Loucy (cell line): ENCODE results near the gene KIAA0825.

Experiments
- H2AFZ ChIP-seq: fragments of 200-600 bp; sonication (generic); 2 replicates; pipeline ENCODE4 v1.6.0; 2016; ENCODE audit warnings: antibody characterized with exemption, mild to moderate bottlenecking, low read length, moderate library complexity
- H3F3A ChIP-seq: fragments of 200-600 bp; 2 replicates; pipeline ENCODE4 v1.6.0; 2016; ENCODE audit warnings: antibody characterized with exemption, low read depth, mild to moderate bottlenecking
- H3K27me3 ChIP-seq: fragments of 200-600 bp; sonication (generic); 2 replicates; pipeline ENCODE4 v1.6.1; 2014; ENCODE audit warnings: low read length, mild to moderate bottlenecking; ENCODE audit not compliant: insufficient read depth, poor library complexity, severe bottlenecking
- H3K36me3 ChIP-seq: fragments of 200-600 bp; sonication (generic); 2 replicates; pipeline ENCODE4 v1.6.1; 2016; ENCODE audit warnings: low read length; ENCODE audit not compliant: insufficient read depth
- H3K4me1 ChIP-seq: fragments of 200-600 bp; sonication (generic); 2 replicates; pipeline ENCODE4 v1.5.1; 2014; ENCODE audit warnings: low read length, mild to moderate bottlenecking; ENCODE audit not compliant: insufficient read depth, poor library complexity, severe bottlenecking
- H3K4me2 ChIP-seq: fragments of 200-600 bp; sonication (generic); 2 replicates; pipeline ENCODE4 v1.6.0; 2014; ENCODE audit warnings: antibody characterized with exemption, low read length, low read depth, mild to moderate bottlenecking; ENCODE audit not compliant: poor library complexity, severe bottlenecking
- H3K4me3 ChIP-seq: fragments of 200-600 bp; sonication (generic); 2 replicates; pipeline ENCODE4 v1.5.1; 2014; ENCODE audit warnings: low read length, mild to moderate bottlenecking, mixed read lengths; ENCODE audit not compliant: poor library complexity, severe bottlenecking
- H3K79me2 ChIP-seq: fragments of 200-600 bp; sonication (generic); 2 replicates; pipeline ENCODE4 v1.6.1; 2014; ENCODE audit warnings: low read length; ENCODE audit not compliant: insufficient read depth
- H3K9ac ChIP-seq: fragments of 200-600 bp; sonication (generic); 2 replicates; pipeline ENCODE4 v1.6.0; 2014; ENCODE audit warnings: mild to moderate bottlenecking, low read depth, low read length, moderate library complexity; ENCODE audit not compliant: poor library complexity, severe bottlenecking
- H3K9me2 ChIP-seq: fragments of 200-600 bp; sonication (generic); replicated peaks from 2 replicates; pipeline ENCODE4 v1.6.1; 2016; ENCODE audit warnings: low read depth, low read length, mixed read lengths
- H3K9me3 ChIP-seq: fragments of 200-600 bp; sonication (generic); 2 replicates; pipeline ENCODE4 v1.6.1; 2014; ENCODE audit warnings: mild to moderate bottlenecking, antibody characterized with exemption, low read length, low read depth; ENCODE audit not compliant: insufficient read depth
- H4K20me1 ChIP-seq: fragments of 200-600 bp; sonication (generic); 2 replicates; pipeline ENCODE4 v1.6.0; 2014; ENCODE audit warnings: antibody characterized with exemption, low read length, mild to moderate bottlenecking; ENCODE audit not compliant: insufficient read depth, poor library complexity, severe bottlenecking
- CTCF ChIP-seq: fragments of 200-600 bp; sonication (generic); conservative IDR thresholded peaks from 2 replicates; pipeline ENCODE4 v1.5.1; 2014; ENCODE audit warnings: mild to moderate bottlenecking, antibody characterized with exemption, low read length
- EZH2phosphoT487 ChIP-seq: fragments of 200-600 bp; IDR thresholded peaks from 2 replicates; pipeline ENCODE4 v1.6.1; 2018; ENCODE audit warnings: antibody characterized with exemption, mild to moderate bottlenecking, moderate library complexity, borderline replicate concordance

Gene KIAA0825

GRCh38 chr5:94395468-94395867 is 222.9 kb downstream of the KIAA0825 start:
- no peaks in the 10 kb centered on the region for H3K27me3 ChIP-seq
- H3K9me3 ChIP-seq = no peaks in the 10 kb centered on the region
- H4K20me1 ChIP-seq = no peaks in the 10 kb centered on the region
- H3K79me2 ChIP-seq = no peaks in the 10 kb centered on the region
- H3F3A ChIP-seq = no peaks in the 10 kb centered on the region
- no peak overlapping the region for H3K4me2 ChIP-seq
- H3K9me2 ChIP-seq = no peaks in the 10 kb centered on the region
- no peak overlapping the region for H3K4me3 ChIP-seq
- no peak overlapping the region for H3K9ac ChIP-seq
- no peaks in the 10 kb centered on the region for H3K4me1 ChIP-seq
- no peak for TF ChIP-seq EZH2phosphoT487
- TF ChIP-seq CTCF = no peak
- no peak overlapping the region for H2AFZ ChIP-seq
- H3K36me3 ChIP-seq = no peaks in the 10 kb centered on the region

- Histone ChIP-seq H3K4me2 (no peak overlapping the region), H3K4me3 (no peak overlapping the region), H3F3A (no peaks in the 10 kb centered on the region), H2AFZ (no peak overlapping the region), H4K20me1 (no peaks in the 10 kb centered on the region), H3K79me2 (no peaks in the 10 kb centered on the region), H3K9me2 (no peaks in the 10 kb centered on the region), H3K9me3 (no peaks in the 10 kb centered on the region), H3K36me3 (no peaks in the 10 kb centered on the region), H3K9ac (no peak overlapping the region), H3K4me1 (peaks cover 14% of the 10 kb centered on the region), H3K27me3 (no peaks in the 10 kb centered on the region)
- TF ChIP-seq CTCF (no peak), EZH2phosphoT487 (no peak)
Observed at GRCh38 chr5:94391996-94392395, 226.4 kb downstream of the KIAA0825 start.

GRCh38 chr5:94389515-94389899 is 228.9 kb downstream of the KIAA0825 start:
- H3K36me3 ChIP-seq = no peaks in the 10 kb centered on the region
- H3K9me3 ChIP-seq = no peaks in the 10 kb centered on the region
- H3K4me3 ChIP-seq = no peak overlapping the region
- H2AFZ ChIP-seq = no peak overlapping the region
- H3K79me2 ChIP-seq = no peaks in the 10 kb centered on the region
- no peaks in the 10 kb centered on the region for H3K27me3 ChIP-seq
- H3K9ac ChIP-seq = no peak overlapping the region
- H4K20me1 ChIP-seq = no peaks in the 10 kb centered on the region
- TF ChIP-seq CTCF = no peak
- TF ChIP-seq EZH2phosphoT487 = no peak
- H3F3A ChIP-seq = no peaks in the 10 kb centered on the region
- no peaks in the 10 kb centered on the region for H3K9me2 ChIP-seq
- peak overlapping the region; percentile 12 for H3K4me2 ChIP-seq
- peaks cover 14% of the 10 kb centered on the region for H3K4me1 ChIP-seq
